Neural progenitor cell (in vitro differentiated cells): Measurements from ENCODE around the gene POLD4. TPM values are rescaled to one million over a fixed set of nuclear protein-coding genes. Genes with fewer than 3 reads are reported as not detected.

Experiments
- DNase-seq: peaks from one replicate; pipeline ENCODE4 v3.0.0-alpha.2; 2016; ENCODE audit warnings: low spot score
- H2AFZ ChIP-seq: fragments of 200-600 bp; sonication (generic); replicated peaks from 2 replicates; pipeline ENCODE4 v1.6.1; 2016; ENCODE audit warnings: antibody characterized with exemption
- H3F3A ChIP-seq: fragments of 200-600 bp; sonication (generic); 2 replicates; pipeline ENCODE4 v1.6.1; 2016; ENCODE audit warnings: antibody characterized with exemption, low read depth
- H3K27ac ChIP-seq: fragments of 200-600 bp; sonication (generic); 2 replicates; pipeline ENCODE4 v1.5.1; 2016; ENCODE audit warnings: mild to moderate bottlenecking
- H3K27me3 ChIP-seq: fragments of 200-600 bp; sonication (generic); 2 replicates; pipeline ENCODE4 v1.6.1; 2016; ENCODE audit warnings: mild to moderate bottlenecking, moderate library complexity
- H3K36me3 ChIP-seq: fragments of 200-600 bp; sonication (generic); 2 replicates; pipeline ENCODE4 v1.5.1; 2016
- H3K4me1 ChIP-seq: fragments of 200-600 bp; sonication (generic); 2 replicates; pipeline ENCODE4 v1.6.1; 2016; ENCODE audit warnings: mixed run types
- H3K4me2 ChIP-seq: fragments of 200-600 bp; sonication (generic); 2 replicates; pipeline ENCODE4 v1.6.1; 2016
- H3K4me3 ChIP-seq: fragments of 200-600 bp; sonication (generic); 2 replicates; pipeline ENCODE4 v1.5.1; 2016
- H3K79me2 ChIP-seq: fragments of 200-600 bp; sonication (generic); 2 replicates; pipeline ENCODE4 v1.6.1; 2016; ENCODE audit warnings: low read depth
- H3K9ac ChIP-seq: fragments of 200-600 bp; sonication (generic); 2 replicates; pipeline ENCODE4 v1.6.1; 2016
- H3K9me3 ChIP-seq: fragments of 200-600 bp; sonication (generic); 2 replicates; pipeline ENCODE4 v1.5.1; 2016; ENCODE audit warnings: low read depth
- H4K20me1 ChIP-seq: fragments of 200-600 bp; sonication (generic); 2 replicates; pipeline ENCODE4 v1.6.1; 2016; ENCODE audit warnings: low read depth
- H3K27ac Mint-ChIP-seq: 3 replicates; pipeline ENCODE4 v1.8.0; 2021; ENCODE audit warnings: mixed read lengths
- H3K27me3 Mint-ChIP-seq: 2 replicates; pipeline ENCODE4 v1.8.0; 2022; ENCODE audit warnings: low read depth, mild to moderate bottlenecking, inconsistent platforms, moderate library complexity, mixed read lengths; ENCODE audit not compliant: insufficient read depth
- H3K36me3 Mint-ChIP-seq: 3 replicates; pipeline ENCODE4 v1.8.0; 2021; ENCODE audit warnings: mixed read lengths
- H3K4me1 Mint-ChIP-seq: 3 replicates; pipeline ENCODE4 v1.8.0; 2021; ENCODE audit warnings: mixed read lengths
- H3K4me3 Mint-ChIP-seq: 3 replicates; pipeline ENCODE4 v1.8.0; 2021; ENCODE audit warnings: mild to moderate bottlenecking, moderate library complexity, mixed read lengths
- H3K9me3 Mint-ChIP-seq: 3 replicates; pipeline ENCODE4 v1.8.0; 2020; ENCODE audit warnings: mixed read lengths
- CTCF ChIP-seq: fragments of 200-600 bp; sonication (generic); IDR thresholded peaks from 2 replicates; pipeline ENCODE4 v1.5.1; 2017; ENCODE audit warnings: antibody characterized with exemption, mild to moderate bottlenecking
- EZH2 ChIP-seq: fragments of 200-600 bp; sonication (generic); IDR thresholded peaks from 2 replicates; pipeline ENCODE4 v1.6.1; 2017; ENCODE audit warnings: antibody characterized with exemption, mild to moderate bottlenecking, moderate library complexity
- EZH2phosphoT487 ChIP-seq: fragments of 200-600 bp; sonication (generic); IDR thresholded peaks from 2 replicates; pipeline ENCODE4 v1.6.1; 2017; ENCODE audit warnings: antibody characterized with exemption
- total RNA-seq: library from RNA; depleted of rRNA; stranded (reverse); fragments of >200 nt; gene quantifications from 2 replicates; pipeline ENCODE4 v1.2.3, GENCODE V29; 2015; ENCODE audit warnings: low replicate concordance

POLD4 gene
- total RNA-seq, 1 donor from 2014 or later: 1.1 TPM

DNA sequence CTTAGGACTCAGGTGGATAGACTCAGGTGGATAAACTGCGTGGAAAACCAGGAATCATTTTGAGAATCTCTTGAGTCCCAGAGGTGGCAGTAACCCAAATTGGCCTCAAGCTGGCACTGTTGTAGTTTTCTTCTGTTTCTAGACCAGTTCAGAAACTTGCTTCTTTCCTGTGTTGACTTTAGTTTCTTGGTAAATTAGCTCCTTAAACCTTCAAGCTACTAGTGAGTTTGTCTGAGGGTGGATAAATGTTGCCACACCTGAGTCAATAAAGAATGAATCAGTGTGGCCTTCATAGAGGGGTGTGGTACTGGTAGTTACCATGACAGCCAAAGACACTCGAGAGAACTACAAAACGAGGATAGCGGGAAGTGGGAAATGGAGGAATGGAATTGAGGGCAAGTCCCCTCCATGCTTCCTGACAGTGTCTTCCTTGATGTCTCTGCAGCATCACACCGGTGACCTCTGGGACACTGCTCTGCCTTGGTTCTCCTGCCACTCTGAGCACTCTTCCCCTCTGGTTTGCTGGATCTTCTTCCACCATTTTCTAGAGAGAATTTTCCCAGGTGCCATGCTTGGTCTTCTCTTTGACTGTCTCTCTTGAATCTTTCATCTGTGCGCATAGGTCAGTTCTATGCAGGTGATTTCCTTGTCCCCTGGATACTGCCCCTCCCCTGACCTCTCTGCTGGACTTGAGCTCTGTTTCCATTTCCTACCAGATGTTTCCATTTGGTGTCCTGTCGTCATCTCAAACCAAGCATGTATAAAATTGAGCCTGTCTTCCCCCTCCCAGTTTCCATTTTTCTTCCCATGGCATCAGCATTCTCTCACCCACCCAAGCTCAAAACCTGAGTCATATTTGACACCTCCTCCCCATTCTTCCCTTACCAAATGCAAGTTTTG is 7.2 kb downstream of the POLD4 start:
- Histone ChIP-seq H2AFZ (no peak overlapping the region), H3K4me3 (no peak overlapping the region), H3K9me3 (no peaks in the 10 kb centered on the region), H3F3A (no peaks in the 10 kb centered on the region), H3K4me2 (no peak overlapping the region), H3K27me3 (no peaks in the 10 kb centered on the region), H3K27ac (no peak overlapping the region), H4K20me1 (no peaks in the 10 kb centered on the region), H3K36me3 (no peaks in the 10 kb centered on the region), H3K4me1 (no peaks in the 10 kb centered on the region), H3K9ac (no peak overlapping the region), H3K79me2 (no peaks in the 10 kb centered on the region)
- no peak overlapping the region for H3K27ac Mint-ChIP-seq
- TF ChIP-seq EZH2: no peak
- TF ChIP-seq CTCF: peak; percentile 72
- TF ChIP-seq EZH2phosphoT487: no peak
- peaks cover 4% of the 10 kb centered on the region for H3K36me3 Mint-ChIP-seq
- peaks cover 3% of the 10 kb centered on the region for H3K9me3 Mint-ChIP-seq
- peaks cover 2% of the 10 kb centered on the region for H3K27me3 Mint-ChIP-seq
- H3K4me3 Mint-ChIP-seq: no peak overlapping the region
- H3K4me1 Mint-ChIP-seq: peaks cover 10% of the 10 kb centered on the region
- DNase-seq: peak; percentile 44

DNA sequence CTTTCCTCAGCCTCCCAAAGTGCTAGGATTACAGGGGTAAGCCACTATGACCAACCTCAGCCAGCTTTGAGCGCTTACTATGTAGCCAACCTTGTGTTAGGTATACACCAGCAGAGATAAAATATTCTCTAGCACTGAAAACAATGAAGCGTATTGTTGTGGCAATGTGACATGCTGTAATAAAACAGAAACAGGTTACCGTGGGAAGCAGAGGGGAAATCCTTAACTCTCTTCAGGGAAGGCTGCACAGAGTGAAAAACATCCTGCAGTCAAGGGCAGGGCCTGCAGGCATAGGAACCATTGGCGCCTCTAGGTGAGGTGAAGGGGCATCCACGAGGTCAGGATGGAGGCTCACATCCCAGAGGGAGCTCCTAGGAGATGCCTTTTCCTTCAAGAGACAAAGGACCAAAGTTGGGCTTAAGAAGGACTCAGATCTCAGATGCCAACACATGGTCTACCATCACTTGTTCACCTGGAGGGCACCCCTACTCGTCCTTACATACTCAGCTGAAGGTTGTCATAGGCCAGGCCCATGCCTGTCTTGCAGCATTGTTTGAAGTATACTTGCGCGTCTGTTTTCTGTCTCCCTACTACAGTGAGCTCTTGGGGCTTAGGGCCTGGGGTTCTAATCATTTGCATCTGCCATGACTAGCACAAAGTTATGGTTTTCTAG is 8.0 kb downstream of the POLD4 start:
- no peak overlapping the region for H3K27ac Mint-ChIP-seq
- peaks cover 3% of the 10 kb centered on the region for H3K9me3 Mint-ChIP-seq
- H3K4me3 Mint-ChIP-seq: no peak overlapping the region
- H3K4me1 Mint-ChIP-seq: peaks cover 10% of the 10 kb centered on the region
- Histone ChIP-seq H3K4me2 (no peak overlapping the region), H3K27ac (no peak overlapping the region), H3K36me3 (no peaks in the 10 kb centered on the region), H3K4me1 (no peaks in the 10 kb centered on the region), H2AFZ (no peak overlapping the region), H3K4me3 (no peak overlapping the region), H3K79me2 (no peaks in the 10 kb centered on the region), H4K20me1 (no peaks in the 10 kb centered on the region), H3K9ac (no peak overlapping the region), H3K27me3 (no peaks in the 10 kb centered on the region), H3K9me3 (no peaks in the 10 kb centered on the region), H3F3A (no peaks in the 10 kb centered on the region)
- TF ChIP-seq EZH2phosphoT487 (no peak), EZH2 (no peak), CTCF (no peak)
- H3K27me3 Mint-ChIP-seq: peaks cover 2% of the 10 kb centered on the region
- H3K36me3 Mint-ChIP-seq: peaks cover 4% of the 10 kb centered on the region
- no peak for DNase-seq

GRCh38 chr11:67344264-67344663 is 9.1 kb downstream of the POLD4 start:
- Histone ChIP-seq H3K4me2 (no peak overlapping the region), H3K4me1 (no peaks in the 10 kb centered on the region), H4K20me1 (no peaks in the 10 kb centered on the region), H3F3A (no peaks in the 10 kb centered on the region), H3K36me3 (no peaks in the 10 kb centered on the region), H3K79me2 (no peaks in the 10 kb centered on the region), H3K4me3 (no peak overlapping the region), H3K9ac (no peak overlapping the region), H3K9me3 (no peaks in the 10 kb centered on the region), H3K27ac (no peak overlapping the region), H2AFZ (no peak overlapping the region), H3K27me3 (no peaks in the 10 kb centered on the region)
- no peak overlapping the region for H3K4me3 Mint-ChIP-seq
- H3K9me3 Mint-ChIP-seq: peaks cover 3% of the 10 kb centered on the region
- no peak overlapping the region for H3K27ac Mint-ChIP-seq
- DNase-seq: no peak
- H3K4me1 Mint-ChIP-seq: peaks cover 10% of the 10 kb centered on the region
- TF ChIP-seq EZH2phosphoT487 (no peak), EZH2 (no peak), CTCF (no peak)
- H3K36me3 Mint-ChIP-seq: peaks cover 4% of the 10 kb centered on the region
- H3K27me3 Mint-ChIP-seq: peaks cover 2% of the 10 kb centered on the region
